Osteocyte (in vitro differentiated cells): ENCODE measurements around the gene SIL1. TPM values are rescaled to one million over a fixed set of nuclear protein-coding genes. Genes with fewer than 3 reads are reported as not detected.

Source experiments
- DNase-seq: peaks from one replicate; pipeline ENCODE4 v3.0.0; 2021; ENCODE audit warnings: mixed read lengths; ENCODE audit not compliant: unreplicated experiment; ENCODE audit errors: extremely low spot score
- H3K27ac Mint-ChIP-seq: one replicate; pipeline ENCODE4 v1.8.0; 2021; ENCODE audit warnings: mild to moderate bottlenecking, mixed read lengths; ENCODE audit not compliant: unreplicated experiment
- H3K27me3 Mint-ChIP-seq: one replicate; pipeline ENCODE4 v1.8.0; 2021; ENCODE audit warnings: mixed read lengths; ENCODE audit not compliant: unreplicated experiment
- H3K36me3 Mint-ChIP-seq: one replicate; pipeline ENCODE4 v1.8.0; 2021; ENCODE audit warnings: mixed read lengths; ENCODE audit not compliant: unreplicated experiment
- H3K4me1 Mint-ChIP-seq: one replicate; pipeline ENCODE4 v1.8.0; 2021; ENCODE audit warnings: mixed read lengths; ENCODE audit not compliant: unreplicated experiment
- H3K4me3 Mint-ChIP-seq: one replicate; pipeline ENCODE4 v1.8.0; 2021; ENCODE audit warnings: mild to moderate bottlenecking, moderate library complexity, mixed read lengths; ENCODE audit not compliant: unreplicated experiment
- H3K9me3 Mint-ChIP-seq: one replicate; pipeline ENCODE4 v1.8.0; 2021; ENCODE audit warnings: mixed read lengths; ENCODE audit not compliant: unreplicated experiment
- CTCF ChIP-seq: fragments of 200-600 bp; sonication (generic); IDR thresholded peaks from 2 replicates; pipeline ENCODE4 v1.5.0; 2021; ENCODE audit warnings: antibody characterized with exemption, mild to moderate bottlenecking, moderate library complexity
- total RNA-seq: library from RNA; stranded (reverse); gene quantifications from 2 replicates; pipeline ENCODE4 v1.2.1, GENCODE V29; 2021

The SIL1 gene
- total RNA-seq, 1 donor from 2014 or later, result 58.4 TPM

- Mint-ChIP-seq H3K36me3 (peaks cover 4% of the 10 kb centered on the region), H3K27me3 (no peaks in the 10 kb centered on the region), H3K4me3 (no peak overlapping the region), H3K9me3 (no peaks in the 10 kb centered on the region), H3K27ac (no peak overlapping the region), H3K4me1 (peaks cover 22% of the 10 kb centered on the region)
- no peak for DNase-seq
- TF ChIP-seq CTCF, result no peak
Observed at GRCh38 chr5:138979684-138980280, 218.4 kb downstream of the SIL1 start.

GRCh38 chr5:138978581-138978980, 219.6 kb downstream of the SIL1 start:
- no peaks in the 10 kb centered on the region for H3K9me3 Mint-ChIP-seq
- H3K4me3 Mint-ChIP-seq, result no peak overlapping the region

GRCh38 chr5:138978080-138978479, 220.1 kb downstream of the SIL1 start:
- H3K27ac Mint-ChIP-seq, result no peak overlapping the region
- no peaks in the 10 kb centered on the region for H3K36me3 Mint-ChIP-seq
- H3K27me3 Mint-ChIP-seq, result no peaks in the 10 kb centered on the region
- no peak for DNase-seq
- H3K9me3 Mint-ChIP-seq, result no peaks in the 10 kb centered on the region
- TF ChIP-seq CTCF, result no peak
- no peak overlapping the region for H3K4me3 Mint-ChIP-seq
- peaks cover 22% of the 10 kb centered on the region for H3K4me1 Mint-ChIP-seq

More at GRCh38 chr5:138978581-138978980, 219.6 kb downstream of the SIL1 start:
- no peak for DNase-seq
- Mint-ChIP-seq H3K27ac (no peak overlapping the region), H3K36me3 (peaks cover 1% of the 10 kb centered on the region), H3K4me1 (peaks cover 22% of the 10 kb centered on the region), H3K27me3 (no peaks in the 10 kb centered on the region)
- TF ChIP-seq CTCF, result no peak

GRCh38 chr5:138975098-138975847, 222.9 kb downstream of the SIL1 start:
- Mint-ChIP-seq H3K9me3 (no peaks in the 10 kb centered on the region), H3K27me3 (no peaks in the 10 kb centered on the region), H3K4me3 (no peak overlapping the region), H3K4me1 (peaks cover 17% of the 10 kb centered on the region), H3K27ac (no peak overlapping the region), H3K36me3 (no peaks in the 10 kb centered on the region)
- no peak for DNase-seq
- TF ChIP-seq CTCF, result no peak

- no peaks in the 10 kb centered on the region for H3K36me3 Mint-ChIP-seq
- H3K27me3 Mint-ChIP-seq, result no peaks in the 10 kb centered on the region
- H3K4me1 Mint-ChIP-seq, result peaks cover 20% of the 10 kb centered on the region
- no peaks in the 10 kb centered on the region for H3K9me3 Mint-ChIP-seq
- DNase-seq, result no peak
- H3K4me3 Mint-ChIP-seq, result no peak overlapping the region
- TF ChIP-seq CTCF, result no peak
- no peak overlapping the region for H3K27ac Mint-ChIP-seq
Observed at GRCh38 chr5:138974227-138975063, 223.7 kb downstream of the SIL1 start.
